Breast epithelium (tissue), 3 donors: Measurements from ENCODE around the gene USP34.

ENCODE experiments used
- POLR2A ChIP-seq: fragments of 450-650 bp; IDR thresholded peaks from one replicate; pipeline ENCODE4 v1.6.1; 2016; ENCODE audit warnings: antibody characterized with exemption, mild to moderate bottlenecking, moderate library complexity
- POLR2AphosphoS5 ChIP-seq, 3 donors: sonication (generic); formaldehyde crosslinking; IDR thresholded peaks; one replicate each; pipeline ENCODE4 v1.6.1; 2017; ENCODE audit warnings: antibody characterized with exemption in 3 of 3
- TF ChIP-seq, protein P1 (sequence below), 3 donors: fragments of 450-650 bp; IDR thresholded peaks; one replicate each; pipeline ENCODE4 v1.5.1; 2016 to 2017; ENCODE audit warnings: antibody characterized with exemption in 3 of 3, mild to moderate bottlenecking in 3 of 3, moderate library complexity in 3 of 3

DNA sequence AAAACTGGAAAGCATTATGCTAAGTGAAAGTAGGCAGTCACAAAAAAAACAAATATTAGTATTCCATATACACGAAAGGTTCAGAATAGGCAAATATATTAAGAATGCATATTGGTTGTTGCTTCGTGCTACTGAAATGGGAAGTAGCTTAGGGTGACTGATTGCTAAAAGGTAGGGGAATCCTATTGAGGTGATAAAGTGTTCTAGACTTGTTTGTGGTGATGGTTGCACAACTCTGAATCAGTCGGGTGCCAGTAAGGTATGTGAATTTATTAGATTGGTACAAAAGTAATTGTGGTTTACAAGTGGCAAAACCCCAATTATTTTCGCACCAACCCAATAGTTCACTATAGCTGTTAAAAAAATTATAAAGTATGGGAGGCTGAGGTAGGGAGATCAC is 20.7 kb downstream of the USP34 start:
- TF ChIP-seq, protein P1, sequence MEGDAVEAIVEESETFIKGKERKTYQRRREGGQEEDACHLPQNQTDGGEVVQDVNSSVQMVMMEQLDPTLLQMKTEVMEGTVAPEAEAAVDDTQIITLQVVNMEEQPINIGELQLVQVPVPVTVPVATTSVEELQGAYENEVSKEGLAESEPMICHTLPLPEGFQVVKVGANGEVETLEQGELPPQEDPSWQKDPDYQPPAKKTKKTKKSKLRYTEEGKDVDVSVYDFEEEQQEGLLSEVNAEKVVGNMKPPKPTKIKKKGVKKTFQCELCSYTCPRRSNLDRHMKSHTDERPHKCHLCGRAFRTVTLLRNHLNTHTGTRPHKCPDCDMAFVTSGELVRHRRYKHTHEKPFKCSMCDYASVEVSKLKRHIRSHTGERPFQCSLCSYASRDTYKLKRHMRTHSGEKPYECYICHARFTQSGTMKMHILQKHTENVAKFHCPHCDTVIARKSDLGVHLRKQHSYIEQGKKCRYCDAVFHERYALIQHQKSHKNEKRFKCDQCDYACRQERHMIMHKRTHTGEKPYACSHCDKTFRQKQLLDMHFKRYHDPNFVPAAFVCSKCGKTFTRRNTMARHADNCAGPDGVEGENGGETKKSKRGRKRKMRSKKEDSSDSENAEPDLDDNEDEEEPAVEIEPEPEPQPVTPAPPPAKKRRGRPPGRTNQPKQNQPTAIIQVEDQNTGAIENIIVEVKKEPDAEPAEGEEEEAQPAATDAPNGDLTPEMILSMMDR (IDR thresholded peaks at IDR 0.05), result no peak
- TF ChIP-seq POLR2A (no peak), POLR2AphosphoS5 (IDR thresholded peaks at IDR 0.05) (no peak)
